ENCODE results near the gene UBE4B. TPM values are rescaled to one million over a fixed set of nuclear protein-coding genes. Genes with fewer than 3 reads are reported as not detected.

Gene UBE4B
- total and polyA plus RNA-seq, 7 donors, result 28.8 to 90.9 (median 48.5) TPM

DNA sequence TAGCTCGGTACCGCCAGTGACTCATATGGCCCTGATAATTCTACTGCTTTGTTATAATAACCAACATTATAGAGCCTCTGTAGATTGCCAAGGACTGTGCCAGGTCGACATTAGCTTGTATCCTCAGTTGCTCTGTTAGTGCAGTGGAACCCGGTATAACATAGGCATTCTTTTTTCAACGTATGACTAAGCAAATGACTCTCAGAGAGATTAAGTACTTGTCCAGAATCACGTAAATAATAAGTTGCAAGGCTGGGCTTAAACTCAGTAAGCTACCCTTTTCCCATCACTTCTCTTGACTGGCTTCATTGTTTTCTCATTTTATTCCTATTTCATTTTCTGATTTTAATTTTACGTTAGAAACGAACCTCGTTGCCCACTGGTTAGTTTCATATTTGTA lies 85.1 kb downstream of the UBE4B start:
- 87 to 92% (median 90%) methylated on average over 9 of the region's 9 CpGs for WGBS, 3 donors
- Histone ChIP-seq H3K27ac (no peak overlapping the region), H3K4me1 (no peaks in the 10 kb centered on the region), H3K4me3 (no peak overlapping the region), H3K27me3 (ENCODE audit: insufficient read depth in 3 of 3, low read length in 2 of 3) (no peaks in the 10 kb centered on the region), H3K36me3 (ENCODE audit: insufficient read depth in 1 of 2, low read depth in 1 of 2) (peaks cover 4 to 69% of the 10 kb centered on the region in 2 donors), H3K9me3 (no peaks in the 10 kb centered on the region)
- no peak for TF ChIP-seq CTCF (IDR thresholded peaks at IDR 0.05)
- ATAC-seq, result peak in 2 of 4 donors; percentile 47 to 56
- DNase-seq, result no peak
- intact Hi-C loops (cut with DNase I), result no loop called here

GRCh38 chr1:10121688-10122087 lies 88.9 kb downstream of the UBE4B start:
- H3K4me1 ChIP-seq, result peaks cover 7% of the 10 kb centered on the region
- no peaks in the 10 kb centered on the region for H3K27me3 ChIP-seq (ENCODE audit: insufficient read depth in 3 of 3, low read length in 2 of 3)
- no peaks in the 10 kb centered on the region for H3K9me3 ChIP-seq
- 94 to 96% (median 95%) methylated on average over 7 of the region's 7 CpGs for WGBS, 3 donors
- no peak overlapping the region for H3K4me3 ChIP-seq
- H3K27ac ChIP-seq, result peak overlapping the region; percentile 25
- DNase-seq (no peak), ATAC-seq (no peak)
- H3K36me3 ChIP-seq (ENCODE audit: insufficient read depth in 1 of 2, low read depth in 1 of 2), result peaks cover 4 to 87% of the 10 kb centered on the region in 2 donors
- no peak for TF ChIP-seq CTCF (IDR thresholded peaks at IDR 0.05)
- intact Hi-C loops (cut with DNase I), result no loop called here

- WGBS, 3 donors, result 77 to 85% (median 79%) methylated on average over 10 of the region's 10 CpGs
- no peak for DNase-seq
- H3K4me3 ChIP-seq, result no peak overlapping the region
- TF ChIP-seq CTCF (IDR thresholded peaks at IDR 0.05), result no peak
- H3K27ac ChIP-seq, result peak overlapping the region; percentile 24
- intact Hi-C loops (cut with DNase I), result no loop called here
- ATAC-seq, result peak in 3 of 4 donors; percentile 10 to 62 (median 55)
- H3K27me3 ChIP-seq (ENCODE audit: insufficient read depth in 3 of 3, low read length in 2 of 3), result no peaks in the 10 kb centered on the region
- no peaks in the 10 kb centered on the region for H3K9me3 ChIP-seq
- peaks cover 7% of the 10 kb centered on the region for H3K4me1 ChIP-seq
- peaks cover 4 to 90% of the 10 kb centered on the region in 2 donors for H3K36me3 ChIP-seq (ENCODE audit: insufficient read depth in 1 of 2, low read depth in 1 of 2)
Measured at GRCh38 chr1:10122926-10123325, 90.2 kb downstream of the UBE4B start.

DNA sequence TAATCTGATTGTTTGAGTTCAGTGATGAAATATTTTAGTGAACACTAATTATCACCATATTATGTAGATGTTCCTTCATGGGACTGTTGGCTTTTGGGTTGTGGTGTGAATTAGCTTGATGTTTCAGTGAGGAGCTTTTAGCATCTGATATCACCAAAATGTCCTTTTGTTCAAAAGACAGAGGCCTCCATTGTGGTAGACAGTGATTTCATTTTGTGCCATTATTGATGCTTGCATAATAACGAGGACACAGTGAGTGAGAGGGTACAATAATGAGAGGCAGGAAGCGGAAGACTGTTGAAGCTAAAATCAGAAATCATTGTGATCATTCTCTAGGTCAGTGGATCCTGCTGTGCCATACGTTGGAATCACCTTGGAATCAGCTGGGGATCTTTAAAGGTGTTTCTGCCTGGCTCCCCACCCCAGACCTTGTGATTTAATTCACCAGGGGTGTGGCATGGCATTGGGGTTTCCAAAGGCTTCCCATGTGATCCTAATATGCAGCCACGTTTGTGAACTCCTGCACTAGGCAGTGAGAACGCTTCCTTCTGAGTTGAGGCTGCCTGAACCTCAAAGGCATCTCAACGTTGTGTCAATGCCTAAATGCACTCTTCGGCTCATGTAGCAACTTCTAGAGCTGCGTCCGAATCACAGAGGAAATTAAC lies 95.5 kb downstream of the UBE4B start:
- no peaks in the 10 kb centered on the region for H3K9me3 ChIP-seq
- no peak overlapping the region for H3K4me3 ChIP-seq
- H3K27ac ChIP-seq, result no peak overlapping the region
- peaks cover 7% of the 10 kb centered on the region for H3K4me1 ChIP-seq
- WGBS, 3 donors, result 85 to 86% (median 86%) methylated on average over 9 of the region's 9 CpGs
- peaks cover 13 to 95% of the 10 kb centered on the region in 2 donors for H3K36me3 ChIP-seq (ENCODE audit: insufficient read depth in 1 of 2, low read depth in 1 of 2)
- TF ChIP-seq CTCF (IDR thresholded peaks at IDR 0.05), result no peak
- H3K27me3 ChIP-seq (ENCODE audit: insufficient read depth in 3 of 3, low read length in 2 of 3), result no peaks in the 10 kb centered on the region
- intact Hi-C loops (cut with DNase I), result no loop called here
- no peak for ATAC-seq
- DNase-seq, result no peak

DNA sequence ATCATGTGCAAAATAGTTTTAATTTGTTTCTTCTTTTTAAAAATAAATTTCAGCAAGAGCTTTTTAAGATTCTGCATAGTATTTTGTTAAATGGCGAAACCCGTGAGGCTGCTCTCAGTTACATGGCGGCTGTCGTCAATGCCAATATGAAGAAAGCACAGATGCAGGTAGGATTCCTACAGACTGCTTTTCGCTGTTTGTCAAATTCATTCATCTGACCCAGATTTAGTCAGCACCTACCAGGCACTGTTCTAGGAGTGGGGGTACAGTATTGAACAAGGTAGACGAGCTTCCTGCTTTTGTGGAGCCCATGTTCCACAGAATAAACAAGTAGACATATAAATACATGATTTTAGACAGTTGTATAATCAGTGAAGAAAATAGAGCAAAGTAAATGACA lies 99.6 kb downstream of the UBE4B start:
- Histone ChIP-seq H3K9me3 (no peaks in the 10 kb centered on the region), H3K27me3 (ENCODE audit: insufficient read depth in 3 of 3, low read length in 2 of 3) (no peaks in the 10 kb centered on the region), H3K4me3 (no peak overlapping the region), H3K36me3 (ENCODE audit: insufficient read depth in 1 of 2, low read depth in 1 of 2) (peaks cover 16 to 99% of the 10 kb centered on the region in 2 donors), H3K27ac (no peak overlapping the region), H3K4me1 (no peaks in the 10 kb centered on the region)
- intact Hi-C loops (cut with DNase I), result no loop called here
- ATAC-seq, result no peak
- no peak for DNase-seq
- WGBS, 3 donors, result 97 to 99% (median 98%) methylated on average over 6 of the region's 6 CpGs
- no peak for TF ChIP-seq CTCF (IDR thresholded peaks at IDR 0.05)
